ENCODE data around the gene ITGA2B.

GRCh38 chr17:44380767-44381166 lies 8.7 kb downstream of the ITGA2B start:
- TF ChIP-seq CTCF (IDR thresholded peaks at IDR 0.05; ENCODE audit: low read depth, low read length) (no peak), EZH2phosphoT487 (IDR thresholded peaks at IDR 0.05; ENCODE audit: low read depth) (no peak)

Data from OCI-LY3 (cell line).